ENCODE results near the gene TMPRSS13. TPM values are rescaled to one million over a fixed set of nuclear protein-coding genes. Genes with fewer than 3 reads are reported as not detected.

TMPRSS13 gene
- total RNA-seq, 4 donors from 2014 or later: 0.60 to 1.7 TPM; not detected in 2

DNA sequence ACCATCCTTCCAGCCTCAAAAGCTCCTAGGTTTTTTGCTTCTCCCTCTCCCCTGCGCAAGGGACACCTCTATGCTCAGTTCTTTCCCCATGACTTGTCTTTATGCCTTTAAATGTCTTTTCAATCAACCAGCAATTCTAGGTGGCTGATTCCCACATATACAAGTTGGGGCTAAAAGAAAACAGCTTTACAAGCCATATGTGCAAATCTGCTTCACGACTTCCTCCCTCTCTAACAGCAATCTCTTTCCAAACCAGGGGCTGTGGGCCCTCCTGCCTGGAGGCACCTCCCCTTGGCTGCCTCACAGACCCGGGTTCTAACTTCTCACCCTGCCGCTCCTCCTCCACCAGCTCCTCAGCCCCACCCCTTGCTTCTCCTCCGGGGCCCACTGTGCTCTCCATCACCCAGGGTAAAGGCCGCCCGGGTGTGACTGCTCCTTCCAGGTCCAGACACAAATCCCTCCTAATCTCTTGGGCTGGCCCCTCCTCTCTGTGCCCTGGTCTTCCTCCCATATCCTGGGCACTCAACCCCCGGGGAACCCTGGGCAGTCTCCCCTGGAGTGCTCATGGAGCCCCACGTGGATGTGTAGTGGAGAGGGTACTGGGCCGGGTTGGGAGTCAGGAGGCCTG, 14.1 kb downstream of the TMPRSS13 start:
- TF ChIP-seq EP300 (IDR thresholded peaks at IDR 0.05) (no peak), POLR2A (IDR thresholded peaks at IDR 0.05) (no peak)
- TF ChIP-seq, protein P1, sequence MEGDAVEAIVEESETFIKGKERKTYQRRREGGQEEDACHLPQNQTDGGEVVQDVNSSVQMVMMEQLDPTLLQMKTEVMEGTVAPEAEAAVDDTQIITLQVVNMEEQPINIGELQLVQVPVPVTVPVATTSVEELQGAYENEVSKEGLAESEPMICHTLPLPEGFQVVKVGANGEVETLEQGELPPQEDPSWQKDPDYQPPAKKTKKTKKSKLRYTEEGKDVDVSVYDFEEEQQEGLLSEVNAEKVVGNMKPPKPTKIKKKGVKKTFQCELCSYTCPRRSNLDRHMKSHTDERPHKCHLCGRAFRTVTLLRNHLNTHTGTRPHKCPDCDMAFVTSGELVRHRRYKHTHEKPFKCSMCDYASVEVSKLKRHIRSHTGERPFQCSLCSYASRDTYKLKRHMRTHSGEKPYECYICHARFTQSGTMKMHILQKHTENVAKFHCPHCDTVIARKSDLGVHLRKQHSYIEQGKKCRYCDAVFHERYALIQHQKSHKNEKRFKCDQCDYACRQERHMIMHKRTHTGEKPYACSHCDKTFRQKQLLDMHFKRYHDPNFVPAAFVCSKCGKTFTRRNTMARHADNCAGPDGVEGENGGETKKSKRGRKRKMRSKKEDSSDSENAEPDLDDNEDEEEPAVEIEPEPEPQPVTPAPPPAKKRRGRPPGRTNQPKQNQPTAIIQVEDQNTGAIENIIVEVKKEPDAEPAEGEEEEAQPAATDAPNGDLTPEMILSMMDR (IDR thresholded peaks at IDR 0.05): no peak
- H3K27ac ChIP-seq: no peak overlapping the region
- no peak for DNase-seq (ENCODE audit: low spot score in 2 of 2)
- no peaks in the 10 kb centered on the region for H3K27me3 ChIP-seq
- H3K4me3 ChIP-seq: no peak overlapping the region
- H3K4me1 ChIP-seq: no peaks in the 10 kb centered on the region
- WGBS, 2 donors: 48 to 59% methylated on average over 10 of the region's 10 CpGs
- H3K9me3 ChIP-seq: no peaks in the 10 kb centered on the region
- no peaks in the 10 kb centered on the region for H3K36me3 ChIP-seq

DNA sequence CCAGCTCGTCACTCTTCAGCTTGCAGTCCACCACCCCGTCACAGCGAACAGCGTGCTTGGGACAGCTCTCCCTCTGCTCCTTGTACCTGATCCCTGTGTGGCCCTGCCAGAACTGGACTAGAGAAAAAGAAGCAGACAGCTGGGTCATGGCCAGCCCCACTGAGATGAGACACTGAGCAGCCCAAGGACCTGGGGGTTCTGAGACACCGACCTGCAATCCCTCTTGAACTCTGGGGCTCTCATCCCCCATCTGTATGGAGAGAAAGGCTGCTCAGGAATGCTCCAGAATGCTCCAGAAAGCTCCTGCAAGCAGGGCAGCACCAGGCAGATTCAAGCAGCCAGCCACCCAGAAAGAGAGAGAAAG, 14.8 kb downstream of the TMPRSS13 start:
- no peak for DNase-seq (ENCODE audit: low spot score in 2 of 2)
- Histone ChIP-seq H3K36me3 (no peaks in the 10 kb centered on the region), H3K27ac (no peak overlapping the region), H3K27me3 (no peaks in the 10 kb centered on the region), H3K9me3 (no peaks in the 10 kb centered on the region), H3K4me3 (no peak overlapping the region), H3K4me1 (no peaks in the 10 kb centered on the region)
- WGBS, 2 donors: 89 to 90% methylated on average over 5 of the region's 5 CpGs
- TF ChIP-seq, protein P1 (IDR thresholded peaks at IDR 0.05): no peak
- TF ChIP-seq EP300 (IDR thresholded peaks at IDR 0.05) (no peak), POLR2A (IDR thresholded peaks at IDR 0.05) (no peak)

DNA sequence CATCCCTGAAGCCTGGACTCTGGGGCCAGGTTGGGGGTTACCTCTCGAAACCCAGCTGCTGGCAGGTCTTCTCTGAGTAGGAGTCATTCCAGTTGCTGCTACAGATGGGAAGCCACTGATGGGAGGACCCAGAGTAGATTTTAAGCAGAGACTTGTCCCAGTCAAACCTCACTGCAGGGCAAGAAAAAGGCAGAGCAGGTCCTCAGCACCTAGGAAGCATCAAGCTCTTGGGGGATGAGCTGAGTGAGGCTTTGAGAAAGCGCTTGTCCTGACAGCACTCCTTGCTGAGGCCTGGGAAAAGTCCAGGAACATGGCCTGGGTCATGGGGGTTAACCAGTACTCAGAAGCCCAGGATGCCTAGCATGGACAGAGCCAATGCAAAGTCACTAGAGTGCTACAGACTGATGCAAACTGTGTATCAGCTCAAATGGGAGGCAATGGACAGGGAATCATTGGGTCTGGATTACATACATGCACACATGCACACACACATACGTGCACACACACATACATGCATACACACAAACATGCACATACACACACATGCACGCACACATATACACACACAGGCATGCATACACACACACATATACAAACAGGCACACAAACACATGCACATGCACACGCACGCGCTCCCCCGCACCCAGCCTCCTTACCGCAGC, 15.3 kb downstream of the TMPRSS13 start:
- H3K27ac ChIP-seq: no peak overlapping the region
- no peak for DNase-seq (ENCODE audit: low spot score in 2 of 2)
- H3K4me3 ChIP-seq: no peak overlapping the region
- no peaks in the 10 kb centered on the region for H3K36me3 ChIP-seq
- 94 to 97% methylated on average over 9 of the region's 9 CpGs for WGBS, 2 donors
- no peaks in the 10 kb centered on the region for H3K27me3 ChIP-seq
- TF ChIP-seq POLR2A (IDR thresholded peaks at IDR 0.05): no peak
- TF ChIP-seq, protein P1 (IDR thresholded peaks at IDR 0.05): no peak
- no peak for TF ChIP-seq EP300 (IDR thresholded peaks at IDR 0.05)
- H3K4me1 ChIP-seq: no peaks in the 10 kb centered on the region
- H3K9me3 ChIP-seq: no peaks in the 10 kb centered on the region

DNA sequence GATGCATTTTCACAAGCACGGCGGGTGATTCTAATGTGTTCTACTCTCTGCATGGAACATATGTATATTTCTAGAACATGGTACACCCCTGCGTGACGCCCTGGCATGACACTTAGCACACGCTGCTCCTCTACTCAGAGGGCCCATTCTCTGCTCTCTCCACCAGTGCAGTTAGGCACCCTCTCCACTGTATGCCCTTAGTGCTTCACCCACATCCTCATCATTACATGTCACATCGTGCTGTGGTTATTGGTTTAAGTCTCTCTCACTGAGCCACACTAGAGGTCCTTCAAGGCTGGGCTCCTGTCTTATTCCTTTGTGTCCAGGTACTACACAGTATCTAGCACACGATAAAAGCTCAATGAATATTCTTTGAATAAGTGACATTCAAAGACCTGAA, 16.7 kb downstream of the TMPRSS13 start:
- Histone ChIP-seq H3K27ac (no peak overlapping the region), H3K27me3 (no peaks in the 10 kb centered on the region), H3K4me3 (no peak overlapping the region), H3K36me3 (no peaks in the 10 kb centered on the region), H3K9me3 (no peaks in the 10 kb centered on the region), H3K4me1 (peaks cover 0 to 3% (median under 1%) of the 10 kb centered on the region in 4 donors)
- WGBS, 2 donors: 96 to 97% methylated on average over 7 of the region's 7 CpGs
- DNase-seq (ENCODE audit: low spot score in 2 of 2): no peak
- TF ChIP-seq EP300 (IDR thresholded peaks at IDR 0.05): no peak
- TF ChIP-seq POLR2A (IDR thresholded peaks at IDR 0.05): no peak
- TF ChIP-seq, protein P1 (IDR thresholded peaks at IDR 0.05): no peak

DNA sequence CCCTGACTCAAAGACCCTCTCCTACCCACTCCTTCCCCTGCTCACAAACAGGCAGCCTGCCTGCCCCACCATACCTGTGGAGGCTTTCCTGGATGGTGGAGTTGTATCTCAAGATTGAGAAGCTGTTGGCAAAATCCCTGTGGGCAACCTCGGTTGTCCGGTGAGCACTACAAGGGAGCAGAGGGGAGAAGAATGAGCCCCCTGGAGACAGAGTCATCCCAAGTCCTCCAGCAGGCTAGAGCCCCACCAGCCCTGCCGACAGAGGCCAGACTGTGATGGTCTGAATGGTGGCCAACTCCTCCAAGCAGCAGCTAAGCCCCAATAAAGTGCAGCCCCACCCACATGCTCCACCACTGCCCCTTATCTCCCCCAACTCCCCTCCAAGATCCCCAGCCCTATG, 17.5 kb downstream of the TMPRSS13 start:
- Histone ChIP-seq H3K9me3 (no peaks in the 10 kb centered on the region), H3K27ac (no peak overlapping the region), H3K36me3 (no peaks in the 10 kb centered on the region), H3K4me1 (peaks cover 0 to 8% (median 3%) of the 10 kb centered on the region in 4 donors), H3K4me3 (no peak overlapping the region), H3K27me3 (no peaks in the 10 kb centered on the region)
- no peak for DNase-seq (ENCODE audit: low spot score in 2 of 2)
- WGBS, 2 donors: 75 to 82% methylated on average over 3 of the region's 3 CpGs
- TF ChIP-seq, protein P1 (IDR thresholded peaks at IDR 0.05): no peak
- no peak for TF ChIP-seq EP300 (IDR thresholded peaks at IDR 0.05)
- TF ChIP-seq POLR2A (IDR thresholded peaks at IDR 0.05): no peak
